ENCODE data around the gene HSD11B1. TPM values are rescaled to one million over a fixed set of nuclear protein-coding genes. Genes with fewer than 3 reads are reported as not detected.

HSD11B1 gene
- total RNA-seq, 6 donors from 2014 or later, result 3.1 to 25.8 (median 17.4) TPM

DNA sequence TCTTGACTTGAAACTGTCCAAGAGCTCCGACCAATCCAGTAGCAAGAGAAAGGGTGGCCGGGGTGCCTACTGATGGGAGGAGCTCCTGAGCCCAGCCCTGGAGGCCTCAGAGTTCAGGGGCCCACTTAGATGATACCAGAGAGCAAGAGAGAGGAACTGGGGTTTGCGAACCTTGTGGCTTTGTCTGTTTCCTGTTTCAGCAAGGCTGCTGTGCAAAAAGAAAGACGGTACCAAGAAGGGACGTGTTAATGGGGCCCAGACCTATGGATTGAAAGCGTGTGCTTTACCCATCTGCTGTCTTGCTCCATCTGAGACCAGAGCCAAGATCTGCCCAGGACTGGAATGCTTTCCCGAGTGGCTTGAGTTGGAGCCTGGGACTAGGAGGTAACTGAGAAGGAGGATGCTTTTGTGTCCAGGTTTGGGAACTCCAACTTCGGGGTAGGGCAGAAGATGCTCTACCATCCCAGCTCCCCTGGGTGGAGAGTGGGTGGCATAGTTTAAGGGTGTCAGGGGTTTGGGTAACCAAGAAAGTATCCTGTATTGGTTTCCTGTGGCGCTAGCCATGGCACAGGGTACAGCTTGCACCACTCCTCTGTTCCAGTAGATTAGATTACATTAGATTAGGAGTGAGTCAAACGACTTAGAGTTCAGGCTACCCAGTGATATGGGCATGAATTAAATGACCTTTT lies 51.4 kb downstream of the HSD11B1 start, which contains the start of gene TRAF3IP3:
TSS of gene TRAF3IP3 (plus strand) at position 128 of the 689 bp plus-strand sequence. CDS start 3,987 bp downstream, outside the sequence.
- H3K36me3 ChIP-seq, result no peaks in the 10 kb centered on the region
- peak in 1 of 2 donors; percentile 2 for TF ChIP-seq POLR2AphosphoS5 (IDR thresholded peaks at IDR 0.05)
- TF ChIP-seq, protein P1, sequence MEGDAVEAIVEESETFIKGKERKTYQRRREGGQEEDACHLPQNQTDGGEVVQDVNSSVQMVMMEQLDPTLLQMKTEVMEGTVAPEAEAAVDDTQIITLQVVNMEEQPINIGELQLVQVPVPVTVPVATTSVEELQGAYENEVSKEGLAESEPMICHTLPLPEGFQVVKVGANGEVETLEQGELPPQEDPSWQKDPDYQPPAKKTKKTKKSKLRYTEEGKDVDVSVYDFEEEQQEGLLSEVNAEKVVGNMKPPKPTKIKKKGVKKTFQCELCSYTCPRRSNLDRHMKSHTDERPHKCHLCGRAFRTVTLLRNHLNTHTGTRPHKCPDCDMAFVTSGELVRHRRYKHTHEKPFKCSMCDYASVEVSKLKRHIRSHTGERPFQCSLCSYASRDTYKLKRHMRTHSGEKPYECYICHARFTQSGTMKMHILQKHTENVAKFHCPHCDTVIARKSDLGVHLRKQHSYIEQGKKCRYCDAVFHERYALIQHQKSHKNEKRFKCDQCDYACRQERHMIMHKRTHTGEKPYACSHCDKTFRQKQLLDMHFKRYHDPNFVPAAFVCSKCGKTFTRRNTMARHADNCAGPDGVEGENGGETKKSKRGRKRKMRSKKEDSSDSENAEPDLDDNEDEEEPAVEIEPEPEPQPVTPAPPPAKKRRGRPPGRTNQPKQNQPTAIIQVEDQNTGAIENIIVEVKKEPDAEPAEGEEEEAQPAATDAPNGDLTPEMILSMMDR (IDR thresholded peaks at IDR 0.05), result no peak
- peaks cover 0 to 4% (median 1%) of the 10 kb centered on the region in 4 donors for H3K4me1 ChIP-seq
- H3K9me3 ChIP-seq, result no peaks in the 10 kb centered on the region
- H3K27ac ChIP-seq, result peak within 1 kb of the TSS; percentile 52 to 83 (median 78)
- DNase-seq (peak in 1 of 2 donors; percentile 78), ATAC-seq (ENCODE audit: low FRiP score in 2 of 2) (peak; percentile 76 to 80)
- WGBS, 2 donors, result 53 to 65% methylated on average over 10 of the region's 10 CpGs
- no peaks in the 10 kb centered on the region for H3K27me3 ChIP-seq
- H3K4me3 ChIP-seq, result peak within 1 kb of the TSS in 3 of 4 donors; percentile 21 to 38 (median 29)

- DNase-seq (peak in 1 of 2 donors; percentile 83), ATAC-seq (ENCODE audit: low FRiP score in 2 of 2) (peak; percentile 53 to 55)
- H3K4me3 ChIP-seq, result peak overlapping the region in 3 of 4 donors; percentile 21 to 38 (median 29)
- 60 to 61% methylated on average over 5 of the region's 5 CpGs for WGBS, 2 donors
- peaks cover 0 to 4% (median 2%) of the 10 kb centered on the region in 4 donors for H3K4me1 ChIP-seq
- peak overlapping the region; percentile 52 to 83 (median 78) for H3K27ac ChIP-seq
- no peaks in the 10 kb centered on the region for H3K9me3 ChIP-seq
- H3K27me3 ChIP-seq, result no peaks in the 10 kb centered on the region
- H3K36me3 ChIP-seq, result no peaks in the 10 kb centered on the region
- TF ChIP-seq POLR2AphosphoS5 (IDR thresholded peaks at IDR 0.05) (no peak), POLR2A (IDR thresholded peaks at IDR 0.05) (no peak), EP300 (IDR thresholded peaks at IDR 0.05) (no peak)
- TF ChIP-seq, protein P1 (IDR thresholded peaks at IDR 0.05), result no peak
Observed at GRCh38 chr1:209756615-209757445, 52.2 kb downstream of the HSD11B1 start.

- DNase-seq (no peak), ATAC-seq (ENCODE audit: low FRiP score in 2 of 2) (no peak)
- Histone ChIP-seq H3K9me3 (no peaks in the 10 kb centered on the region), H3K4me3 (peak overlapping the region in 1 of 4 donors; percentile 38), H3K27me3 (no peaks in the 10 kb centered on the region), H3K4me1 (peaks cover 0 to 4% (median 2%) of the 10 kb centered on the region in 4 donors), H3K27ac (peak overlapping the region in 1 of 4 donors; percentile 28), H3K36me3 (no peaks in the 10 kb centered on the region)
- WGBS, 2 donors, result 69 to 70% methylated on average over 3 of the region's 3 CpGs
- TF ChIP-seq POLR2AphosphoS5 (IDR thresholded peaks at IDR 0.05) (no peak), POLR2A (IDR thresholded peaks at IDR 0.05) (no peak), EP300 (IDR thresholded peaks at IDR 0.05) (no peak)
- TF ChIP-seq, protein P1 (IDR thresholded peaks at IDR 0.05), result no peak
Observed at GRCh38 chr1:209758400-209758799, 53.8 kb downstream of the HSD11B1 start.

DNA sequence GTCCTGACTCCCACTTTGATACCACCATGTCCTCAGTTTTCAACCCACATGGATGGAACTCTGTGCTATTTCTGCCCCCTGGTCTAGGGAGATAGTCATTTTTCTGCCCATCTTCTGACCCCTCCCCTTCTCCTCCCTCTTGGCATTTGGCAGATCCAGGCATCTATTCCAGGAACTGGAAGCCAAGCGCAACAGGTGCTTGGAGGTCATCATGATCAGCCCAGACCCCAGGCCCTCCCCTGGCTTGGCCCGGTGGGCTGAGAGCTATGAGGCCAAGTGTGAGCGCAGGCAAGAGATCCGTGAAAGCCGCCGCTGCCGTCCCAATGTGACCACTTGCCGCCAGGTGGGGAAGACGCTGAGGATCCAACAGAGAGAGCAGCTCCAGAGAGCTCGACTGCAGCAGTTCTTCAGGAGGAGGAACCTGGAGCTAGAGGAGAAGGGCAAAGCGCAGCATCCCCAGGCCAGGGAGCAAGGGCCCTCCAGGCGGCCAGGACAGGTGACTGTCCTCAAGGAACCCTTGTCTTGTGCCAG lies 55.2 kb downstream of the HSD11B1 start:
- H3K27ac ChIP-seq, result no peak overlapping the region
- no peaks in the 10 kb centered on the region for H3K27me3 ChIP-seq
- DNase-seq, result peak in 1 of 2 donors; percentile 42
- no peaks in the 10 kb centered on the region for H3K36me3 ChIP-seq
- 89 to 92% methylated on average over 6 to 12 of the region's 12 CpGs for WGBS, 2 donors
- ATAC-seq (ENCODE audit: low FRiP score in 2 of 2), result no peak
- H3K4me1 ChIP-seq, result peaks cover 0 to 4% (median 2%) of the 10 kb centered on the region in 4 donors
- H3K9me3 ChIP-seq, result no peaks in the 10 kb centered on the region
- H3K4me3 ChIP-seq, result no peak overlapping the region
- TF ChIP-seq, protein P1 (IDR thresholded peaks at IDR 0.05), result no peak
- TF ChIP-seq POLR2A (IDR thresholded peaks at IDR 0.05), result no peak
- TF ChIP-seq POLR2AphosphoS5 (IDR thresholded peaks at IDR 0.05), result no peak

All from upper lobe of left lung (tissue), 6 donors.